IMR-90 (cell line): Measurements from ENCODE around the gene DLK2.

Experiments
- CEBPB ChIP-seq: IDR thresholded peaks from 2 replicates; pipeline ENCODE4 v1.6.1; 2012; ENCODE audit warnings: low read depth, low read length, improper control_type of control experiment
- CTCF ChIP-seq: conservative IDR thresholded peaks from 2 replicates; pipeline ENCODE4 v1.5.1; 2012; ENCODE audit warnings: mild to moderate bottlenecking, low read depth, low read length, improper control_type of control experiment
- POLR2A ChIP-seq: IDR thresholded peaks from 2 replicates; pipeline ENCODE4 v1.6.1; 2012; ENCODE audit warnings: mild to moderate bottlenecking, low read depth, low read length
- RCOR1 ChIP-seq: IDR thresholded peaks from 2 replicates; pipeline ENCODE4 v1.6.1; 2012; ENCODE audit warnings: mild to moderate bottlenecking, low read length, improper control_type of control experiment; ENCODE audit not compliant: insufficient replicate concordance

DNA sequence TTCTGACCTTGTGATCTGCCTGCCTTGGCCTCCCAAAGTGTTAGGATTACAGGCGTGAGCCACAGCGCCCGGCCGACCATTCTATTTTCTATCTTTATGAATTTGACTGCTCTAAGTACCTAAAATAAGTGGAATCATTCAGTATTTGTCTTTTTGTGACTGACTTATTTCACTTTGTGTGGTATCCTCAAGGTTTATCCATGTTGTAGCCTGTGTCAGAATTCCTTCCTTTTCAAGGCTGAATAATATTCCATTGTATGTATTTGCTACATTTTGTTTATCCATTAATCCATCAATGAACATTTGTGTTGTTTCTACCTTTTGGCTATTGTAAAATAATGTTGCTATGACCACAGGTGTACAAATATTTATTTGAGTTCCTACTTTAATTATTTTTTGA, 17.2 kb upstream of the DLK2 start:
- TF ChIP-seq RCOR1 (no peak), CTCF (no peak), CEBPB (no peak), POLR2A (no peak)
